Spleen (tissue), 7 donors: ENCODE results near the gene ADD3.

Experiments used
- CTCF ChIP-seq, 11 experiments: fragments of 200-600 bp in 7 of 11; fragments of 450-650 bp in 4 of 11; sonication (generic) in 4 of 11; IDR thresholded peaks in 8 of 11; conservative IDR thresholded peaks in 3 of 11; 1 replicate in 7 of 11; 2 replicates in 4 of 11; pipeline versions ENCODE4 v1.4.0 to v1.8.0; 2016 to 2021; ENCODE audit warnings: antibody characterized with exemption in 11 of 11, inconsistent platforms in 4 of 11, mild to moderate bottlenecking in 1 of 11
- POLR2A ChIP-seq, 3 donors: fragments of 450-650 bp; IDR thresholded peaks; one replicate each; pipeline ENCODE4 v1.5.1; 2017; ENCODE audit warnings: antibody characterized with exemption in 3 of 3, mild to moderate bottlenecking in 1 of 3
- POLR2AphosphoS5 ChIP-seq, 3 donors: sonication (generic); formaldehyde crosslinking; IDR thresholded peaks; one replicate each; pipeline ENCODE4 v1.5.1; 2017; ENCODE audit warnings: antibody characterized with exemption in 3 of 3
- donor health status: DM: no; HTN: no; CAD: no; lungs with moderate emphysema.
- donor health status: DM: no; HTN: no; CAD: no.
- donor health status: DM: no; HTN: no; CAD: no.

GRCh38 chr10:109996225-109996624, 11.6 kb upstream of the ADD3 start:
- TF ChIP-seq CTCF (IDR thresholded peaks at IDR 0.05 in 8 of 11, conservative IDR thresholded peaks at IDR 0.05 in 3 of 11) = no peak
- TF ChIP-seq POLR2A (IDR thresholded peaks at IDR 0.05) = no peak
- no peak for TF ChIP-seq POLR2AphosphoS5 (IDR thresholded peaks at IDR 0.05)
